Mesothelial cell of epicardium (in vitro differentiated cells): Measurements from ENCODE around the gene EWSR1. TPM values are rescaled to one million over a fixed set of nuclear protein-coding genes. Genes with fewer than 3 reads are reported as not detected.

Experiments
- DNase-seq, 2 experiments: peaks; one replicate each; pipeline ENCODE4 v3.0.0; 2021; ENCODE audit warnings: low spot score in 2 of 2; ENCODE audit not compliant: unreplicated experiment in 2 of 2
- H3K27ac Mint-ChIP-seq: 2 replicates; pipeline ENCODE4 v1.8.0; 2021; ENCODE audit warnings: mixed read lengths
- H3K27me3 Mint-ChIP-seq: 2 replicates; pipeline ENCODE4 v1.8.0; 2021; ENCODE audit warnings: low read depth, mixed read lengths
- H3K36me3 Mint-ChIP-seq: 2 replicates; pipeline ENCODE4 v1.8.0; 2021; ENCODE audit warnings: mixed read lengths
- H3K4me1 Mint-ChIP-seq: 2 replicates; pipeline ENCODE4 v1.8.0; 2021; ENCODE audit warnings: mixed read lengths
- H3K4me3 Mint-ChIP-seq: 2 replicates; pipeline ENCODE4 v1.8.0; 2021; ENCODE audit warnings: mild to moderate bottlenecking, moderate library complexity, mixed read lengths
- H3K9me3 Mint-ChIP-seq: 2 replicates; pipeline ENCODE4 v1.8.0; 2021; ENCODE audit warnings: mixed read lengths
- CTCF ChIP-seq: fragments of 200-600 bp; sonication (generic); IDR thresholded peaks from one replicate; pipeline ENCODE4 v1.5.0; 2021; ENCODE audit warnings: antibody characterized with exemption; ENCODE audit not compliant: unreplicated experiment
- total RNA-seq: library from RNA; stranded (reverse); gene quantifications from 3 replicates; pipeline ENCODE4 v1.2.1, GENCODE V29; 2021

Gene EWSR1
- total RNA-seq, 1 donor from 2014 or later: 381 TPM

DNA sequence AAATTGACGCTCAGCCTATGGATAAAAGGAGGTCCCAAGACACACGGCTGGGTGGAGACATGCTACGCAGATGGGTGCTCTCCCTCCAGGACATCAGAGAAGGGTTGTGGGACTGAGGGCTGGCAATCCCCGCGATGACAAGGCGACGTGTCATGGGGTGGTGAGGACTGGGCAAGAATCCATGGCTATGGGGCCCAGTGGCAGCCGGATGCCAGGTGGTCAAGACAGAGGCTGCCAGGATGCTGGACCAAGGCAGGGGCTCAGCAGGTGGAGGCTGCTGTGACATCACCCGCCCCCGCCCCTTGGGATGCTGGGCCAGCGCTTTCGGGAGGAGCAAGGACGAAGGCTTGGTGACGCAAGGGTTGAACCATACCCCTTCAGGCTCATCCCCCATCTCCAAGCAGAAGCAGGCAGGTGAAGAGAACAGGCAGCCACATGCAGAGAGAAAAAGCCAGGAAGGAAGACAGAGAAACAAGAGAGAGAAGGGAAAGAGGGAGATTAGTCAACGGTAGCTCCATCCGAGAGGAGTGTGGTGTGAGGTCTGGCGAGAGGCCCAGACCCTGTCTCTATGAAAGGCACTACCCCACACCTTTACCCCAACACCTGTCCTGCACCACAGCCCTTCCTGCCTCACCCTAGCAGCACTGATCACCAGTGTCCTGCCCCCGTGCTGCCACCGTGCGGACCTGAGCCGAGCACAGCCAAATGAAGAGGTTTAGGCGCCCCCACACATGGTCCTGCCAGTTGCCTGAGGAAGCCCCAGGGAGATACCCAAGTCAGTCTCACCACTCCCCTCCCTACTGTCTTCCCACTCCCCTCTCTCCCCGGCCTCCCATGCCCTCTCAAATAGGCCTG lies 71.5 kb downstream of the EWSR1 start:
- Mint-ChIP-seq H3K9me3 (no peaks in the 10 kb centered on the region), H3K27ac (no peak overlapping the region), H3K4me1 (peaks cover 18% of the 10 kb centered on the region), H3K36me3 (peaks cover 22% of the 10 kb centered on the region), H3K27me3 (no peaks in the 10 kb centered on the region), H3K4me3 (no peak overlapping the region)
- no peak for TF ChIP-seq CTCF
- DNase-seq: no peak

DNA sequence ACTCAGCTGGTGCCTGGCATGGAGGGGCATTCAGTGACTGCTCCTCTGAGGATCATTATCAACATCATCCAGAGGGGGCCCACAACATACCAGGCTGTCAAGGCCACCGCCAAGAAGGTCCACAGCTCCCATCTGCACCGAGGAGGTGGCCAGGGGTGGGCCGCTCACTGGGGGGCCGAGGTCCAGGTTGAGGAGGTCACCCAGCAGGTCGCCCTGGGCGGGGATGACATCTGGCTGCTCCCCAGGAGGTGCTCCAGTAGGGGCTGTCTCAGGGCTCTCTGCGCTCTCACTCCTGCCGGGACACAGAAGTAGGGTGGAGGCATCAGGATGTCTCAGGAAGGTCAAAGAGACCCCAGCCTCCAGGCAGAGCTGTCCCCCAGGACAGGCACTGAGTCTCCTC lies 72.5 kb downstream of the EWSR1 start:
- no peaks in the 10 kb centered on the region for H3K27me3 Mint-ChIP-seq
- no peak for DNase-seq

GRCh38 chr22:29341056-29341848 lies 73.2 kb downstream of the EWSR1 start:
- Mint-ChIP-seq H3K27ac (no peak overlapping the region), H3K9me3 (no peaks in the 10 kb centered on the region), H3K4me3 (no peak overlapping the region), H3K36me3 (peaks cover 27% of the 10 kb centered on the region), H3K4me1 (peaks cover 20% of the 10 kb centered on the region), H3K27me3 (no peaks in the 10 kb centered on the region)
- TF ChIP-seq CTCF: no peak
- DNase-seq: no peak

More for the DNA sequence above, 72.5 kb downstream of the EWSR1 start:
- peaks cover 22% of the 10 kb centered on the region for H3K36me3 Mint-ChIP-seq
- no peak overlapping the region for H3K4me3 Mint-ChIP-seq
- H3K4me1 Mint-ChIP-seq: peaks cover 20% of the 10 kb centered on the region
- H3K27ac Mint-ChIP-seq: no peak overlapping the region
- H3K9me3 Mint-ChIP-seq: no peaks in the 10 kb centered on the region
- no peak for TF ChIP-seq CTCF

- Mint-ChIP-seq H3K4me1 (peaks cover 20% of the 10 kb centered on the region), H3K36me3 (peaks cover 30% of the 10 kb centered on the region), H3K27me3 (no peaks in the 10 kb centered on the region), H3K9me3 (no peaks in the 10 kb centered on the region), H3K27ac (no peak overlapping the region), H3K4me3 (no peak overlapping the region)
- no peak for DNase-seq
- no peak for TF ChIP-seq CTCF
Observed at GRCh38 chr22:29341849-29342127, 73.7 kb downstream of the EWSR1 start.

DNA sequence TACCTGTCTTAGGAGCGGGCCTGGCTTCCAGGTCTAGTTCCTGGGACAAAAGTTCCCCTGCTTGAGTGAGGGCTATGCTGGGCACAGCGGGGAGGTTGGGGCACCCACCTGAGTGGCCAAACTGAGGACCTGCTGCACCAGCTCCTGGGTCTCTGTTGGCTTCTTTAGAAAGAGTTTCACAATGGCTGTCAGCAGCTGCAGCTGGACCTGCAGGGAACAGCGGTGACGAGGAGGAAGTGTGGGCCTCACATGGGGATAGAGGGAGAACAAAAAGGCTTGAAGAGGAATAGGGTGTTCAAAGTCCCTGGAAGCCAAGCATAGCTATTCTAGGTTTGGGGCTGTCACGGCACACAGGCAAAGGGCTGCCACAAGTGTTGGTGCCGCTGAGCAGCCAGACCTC lies 74.1 kb downstream of the EWSR1 start:
- Mint-ChIP-seq H3K27ac (no peak overlapping the region), H3K36me3 (peaks cover 28% of the 10 kb centered on the region), H3K4me1 (peaks cover 20% of the 10 kb centered on the region), H3K9me3 (no peaks in the 10 kb centered on the region), H3K27me3 (no peaks in the 10 kb centered on the region), H3K4me3 (no peak overlapping the region)
- DNase-seq: no peak
- no peak for TF ChIP-seq CTCF
